Measurements from ENCODE around the gene NOVA1. TPM values are rescaled to one million over a fixed set of nuclear protein-coding genes. Genes with fewer than 3 reads are reported as not detected.

Gene NOVA1
- total RNA-seq, 1 donor from 2014 or later: 13.3 TPM

GRCh38 chr14:26448181-26448855 lies 149.5 kb downstream of the NOVA1 start:
- peaks cover 2% of the 10 kb centered on the region for H3K27me3 Mint-ChIP-seq (ENCODE audit: low read depth)
- DNase-seq (ENCODE audit: low spot score in 2 of 2, unreplicated experiment in 2 of 2): no peak
- TF ChIP-seq CTCF (IDR thresholded peaks at IDR 0.05; ENCODE audit: unreplicated experiment): no peak
- no peak overlapping the region for H3K27ac Mint-ChIP-seq
- H3K9me3 Mint-ChIP-seq: no peaks in the 10 kb centered on the region
- no peak overlapping the region for H3K4me3 Mint-ChIP-seq
- H3K4me1 Mint-ChIP-seq: no peaks in the 10 kb centered on the region
- no peaks in the 10 kb centered on the region for H3K36me3 Mint-ChIP-seq

GRCh38 chr14:26444822-26445221 lies 153.0 kb downstream of the NOVA1 start:
- Mint-ChIP-seq H3K36me3 (no peaks in the 10 kb centered on the region), H3K9me3 (no peaks in the 10 kb centered on the region), H3K27ac (no peak overlapping the region), H3K4me1 (no peaks in the 10 kb centered on the region), H3K27me3 (ENCODE audit: low read depth) (peaks cover 1% of the 10 kb centered on the region), H3K4me3 (no peak overlapping the region)
- DNase-seq (ENCODE audit: low spot score in 2 of 2, unreplicated experiment in 2 of 2): no peak
- TF ChIP-seq CTCF (IDR thresholded peaks at IDR 0.05; ENCODE audit: unreplicated experiment): no peak

GRCh38 chr14:26443654-26444053 lies 154.2 kb downstream of the NOVA1 start:
- Mint-ChIP-seq H3K36me3 (no peaks in the 10 kb centered on the region), H3K4me1 (no peaks in the 10 kb centered on the region), H3K4me3 (no peak overlapping the region), H3K27ac (no peak overlapping the region), H3K27me3 (ENCODE audit: low read depth) (peaks cover 1% of the 10 kb centered on the region), H3K9me3 (no peaks in the 10 kb centered on the region)
- TF ChIP-seq CTCF (IDR thresholded peaks at IDR 0.05; ENCODE audit: unreplicated experiment): no peak
- no peak for DNase-seq (ENCODE audit: low spot score in 2 of 2, unreplicated experiment in 2 of 2)

GRCh38 chr14:26429205-26429604 lies 168.6 kb downstream of the NOVA1 start:
- H3K36me3 Mint-ChIP-seq: no peaks in the 10 kb centered on the region
- H3K27ac Mint-ChIP-seq: no peak overlapping the region

GRCh38 chr14:26427097-26427496 lies 170.7 kb downstream of the NOVA1 start:
- Mint-ChIP-seq H3K4me3 (no peak overlapping the region), H3K27ac (no peak overlapping the region), H3K4me1 (no peaks in the 10 kb centered on the region), H3K9me3 (no peaks in the 10 kb centered on the region), H3K27me3 (ENCODE audit: low read depth) (peaks cover 14% of the 10 kb centered on the region), H3K36me3 (no peaks in the 10 kb centered on the region)
- DNase-seq (ENCODE audit: low spot score in 2 of 2, unreplicated experiment in 2 of 2): no peak
- TF ChIP-seq CTCF (IDR thresholded peaks at IDR 0.05; ENCODE audit: unreplicated experiment): no peak

More at GRCh38 chr14:26429205-26429604, 168.6 kb downstream of the NOVA1 start:
- Mint-ChIP-seq H3K4me3 (no peak overlapping the region), H3K9me3 (no peaks in the 10 kb centered on the region), H3K27me3 (ENCODE audit: low read depth) (peaks cover 12% of the 10 kb centered on the region), H3K4me1 (no peaks in the 10 kb centered on the region)
- no peak for TF ChIP-seq CTCF (IDR thresholded peaks at IDR 0.05; ENCODE audit: unreplicated experiment)
- DNase-seq (ENCODE audit: low spot score in 2 of 2, unreplicated experiment in 2 of 2): no peak
